Gastrocnemius medialis (tissue), 4 donors: Measurements from ENCODE around the gene DDIT4.

ENCODE experiments used
- POLR2A ChIP-seq, 2 donors: fragments of 450-650 bp; IDR thresholded peaks; one replicate each; pipeline ENCODE4 v1.6.1; 2017; ENCODE audit warnings: antibody characterized with exemption in 2 of 2, mild to moderate bottlenecking in 2 of 2, moderate library complexity in 2 of 2
- TF ChIP-seq, protein P1 (sequence below), 5 experiments: fragments of 450-650 bp in 3 of 5; fragments of 200-600 bp in 2 of 5; sonication (generic) in 2 of 5; IDR thresholded peaks in 4 of 5; conservative IDR thresholded peaks in 1 of 5; 1 replicate in 4 of 5; 2 replicates in 1 of 5; pipeline ENCODE4 v1.5.1; 2016 to 2019; ENCODE audit warnings: antibody characterized with exemption in 5 of 5, mild to moderate bottlenecking in 3 of 5, moderate library complexity in 3 of 5

DNA sequence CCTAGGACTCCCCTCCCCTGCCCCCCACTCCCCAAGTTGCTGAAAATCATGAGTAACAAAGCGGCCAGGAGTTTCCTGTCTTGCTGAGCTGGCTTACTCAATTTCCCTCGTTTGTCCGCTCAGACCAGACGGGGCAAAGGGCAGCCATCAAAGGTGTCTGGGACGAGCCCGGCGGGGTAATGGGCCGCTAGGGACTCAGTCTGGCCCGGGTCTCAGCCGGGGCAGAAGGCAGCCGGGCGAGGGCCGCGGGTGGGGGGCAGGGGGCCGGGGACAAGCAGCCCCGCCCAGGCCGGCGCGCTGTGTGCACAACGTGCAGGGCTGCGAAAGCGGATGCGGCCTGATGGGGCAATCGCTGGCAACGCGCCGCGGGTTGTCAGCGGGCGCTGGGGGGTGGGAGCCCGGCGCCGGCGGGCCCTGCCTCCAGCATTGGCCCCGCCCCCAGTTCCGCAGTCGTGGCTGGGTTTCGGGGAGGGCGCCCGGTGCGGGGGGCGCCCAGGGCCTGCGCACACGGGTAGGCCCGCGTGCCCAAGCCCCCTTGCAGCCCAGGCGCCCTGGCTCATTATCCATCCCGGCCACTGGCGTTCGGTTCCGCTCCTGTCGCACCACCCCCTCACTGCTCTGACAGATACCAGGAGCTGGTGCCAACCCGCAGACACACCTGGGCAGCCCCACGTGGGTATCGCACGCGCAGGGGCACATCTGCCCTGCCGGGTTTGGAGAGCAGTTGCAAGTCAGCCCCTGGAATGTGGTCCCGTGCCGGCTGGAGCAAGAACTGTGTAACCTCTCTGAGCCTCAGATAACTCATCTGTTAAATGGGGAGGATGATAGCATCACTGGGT is 45.9 kb downstream of the DDIT4 start:
- TF ChIP-seq, protein P1, sequence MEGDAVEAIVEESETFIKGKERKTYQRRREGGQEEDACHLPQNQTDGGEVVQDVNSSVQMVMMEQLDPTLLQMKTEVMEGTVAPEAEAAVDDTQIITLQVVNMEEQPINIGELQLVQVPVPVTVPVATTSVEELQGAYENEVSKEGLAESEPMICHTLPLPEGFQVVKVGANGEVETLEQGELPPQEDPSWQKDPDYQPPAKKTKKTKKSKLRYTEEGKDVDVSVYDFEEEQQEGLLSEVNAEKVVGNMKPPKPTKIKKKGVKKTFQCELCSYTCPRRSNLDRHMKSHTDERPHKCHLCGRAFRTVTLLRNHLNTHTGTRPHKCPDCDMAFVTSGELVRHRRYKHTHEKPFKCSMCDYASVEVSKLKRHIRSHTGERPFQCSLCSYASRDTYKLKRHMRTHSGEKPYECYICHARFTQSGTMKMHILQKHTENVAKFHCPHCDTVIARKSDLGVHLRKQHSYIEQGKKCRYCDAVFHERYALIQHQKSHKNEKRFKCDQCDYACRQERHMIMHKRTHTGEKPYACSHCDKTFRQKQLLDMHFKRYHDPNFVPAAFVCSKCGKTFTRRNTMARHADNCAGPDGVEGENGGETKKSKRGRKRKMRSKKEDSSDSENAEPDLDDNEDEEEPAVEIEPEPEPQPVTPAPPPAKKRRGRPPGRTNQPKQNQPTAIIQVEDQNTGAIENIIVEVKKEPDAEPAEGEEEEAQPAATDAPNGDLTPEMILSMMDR (IDR thresholded peaks at IDR 0.05 in 4 of 5, conservative IDR thresholded peaks at IDR 0.05 in 1 of 5) = no peak
- peak; percentile 67 to 82 for TF ChIP-seq POLR2A (IDR thresholded peaks at IDR 0.05)
